ENCODE data around the gene RSRC1. TPM values are rescaled to one million over a fixed set of nuclear protein-coding genes. Genes with fewer than 3 reads are reported as not detected.
A peak's percentile ranks its signal among the peaks of the same experiment; 100 is the strongest.
"Not testable (repeated sequence)": the region's sequence is repeated elsewhere in the genome, so short reads cannot be mapped to it uniquely, and the experiment has no call there.

Gene RSRC1
- polyA plus RNA-seq (2013) = 22.7 TPM

GRCh38 chr3:158109804-158110657 is at the start of gene RSRC1:
Gene RSRC1 (plus strand): TSS chr3:158110089. CDS start chr3:158122105, 12,016 bp downstream.
- Histone ChIP-seq H3K4me3 (ENCODE audit: control insufficient read depth in 1 of 7, extremely low read depth in 1 of 7, insufficient read depth in 4 of 7, low read depth in 2 of 7, low read length in 6 of 7) (peak within 1 kb of the TSS; percentile 76 to 99 (median 95)), H3K36me3 (ENCODE audit: control insufficient read depth in 4 of 4, insufficient read depth in 4 of 4, low read length in 3 of 4) (no peaks in the 10 kb centered on the region), H3K4me1 (ENCODE audit: control extremely low read depth in 1 of 4, control insufficient read depth in 4 of 4, insufficient read depth in 4 of 4, low read length in 3 of 4) (peaks cover 6 to 48% (median 33%) of the 10 kb centered on the region in 4 experiments), H3K27me3 (replicated peaks in 2 of 5; ENCODE audit: control insufficient read depth in 4 of 5, insufficient read depth in 5 of 5, low read length in 4 of 5) (peaks cover 16 to 45% (median 28%) of the 10 kb centered on the region in 5 experiments), H3K27ac (ENCODE audit: insufficient read depth in 1 of 2, low read depth in 1 of 2, low read length in 2 of 2, poor library complexity in 1 of 2, severe bottlenecking in 2 of 2) (peak within 1 kb of the TSS; percentile 79 to 90), H3K9me3 (ENCODE audit: control extremely low read depth in 1 of 5, control insufficient read depth in 4 of 5, insufficient read depth in 2 of 5, low read depth in 1 of 5, low read length in 4 of 5) (peaks cover 0 to 4% (median 0%) of the 10 kb centered on the region in 5 experiments)
- peak; percentile 88 to 95 (median 92) for DNase-seq
- CTCF ChIA-PET = interaction anchor here (0.7 to 5.3 kb wide), 5 partner anchors 11 to 504 kb away, joined by 3 to 30 read pairs (median 3); no protein-coding TSS in a partner anchor
- POLR2A ChIA-PET = no interaction called here
- under 1% methylated on average over 54 of the region's 57 CpGs for WGBS (ENCODE audit: insufficient coverage)

- H3K4me1 ChIP-seq (ENCODE audit: control extremely low read depth in 1 of 4, control insufficient read depth in 4 of 4, insufficient read depth in 4 of 4, low read length in 3 of 4); H3K36me3 ChIP-seq (ENCODE audit: control insufficient read depth in 4 of 4, insufficient read depth in 4 of 4, low read length in 3 of 4); H3K27ac ChIP-seq (ENCODE audit: insufficient read depth in 1 of 2, low read depth in 1 of 2, low read length in 2 of 2, poor library complexity in 1 of 2, severe bottlenecking in 2 of 2); POLR2A ChIA-PET; H3K27me3 ChIP-seq (replicated peaks in 2 of 5; ENCODE audit: control insufficient read depth in 4 of 5, insufficient read depth in 5 of 5, low read length in 4 of 5); H3K9me3 ChIP-seq (ENCODE audit: control extremely low read depth in 1 of 5, control insufficient read depth in 4 of 5, insufficient read depth in 2 of 5, low read depth in 1 of 5, low read length in 4 of 5); H3K4me3 ChIP-seq (ENCODE audit: control insufficient read depth in 1 of 7, extremely low read depth in 1 of 7, insufficient read depth in 4 of 7, low read depth in 2 of 7, low read length in 6 of 7); DNase-seq; CTCF ChIA-PET: not testable (repeated sequence)
- WGBS (ENCODE audit: insufficient coverage) = 100% methylated on average over 2 of the region's 2 CpGs
Measured at GRCh38 chr3:158065574-158065973, 44.3 kb upstream of the RSRC1 start.

GRCh38 chr3:158072790-158073189 is 37.1 kb upstream of the RSRC1 start:
- no peak overlapping the region for H3K4me3 ChIP-seq (ENCODE audit: control insufficient read depth in 1 of 7, extremely low read depth in 1 of 7, insufficient read depth in 4 of 7, low read depth in 2 of 7, low read length in 6 of 7)
- H3K9me3 ChIP-seq (ENCODE audit: control extremely low read depth in 1 of 5, control insufficient read depth in 4 of 5, insufficient read depth in 2 of 5, low read depth in 1 of 5, low read length in 4 of 5) = no peaks in the 10 kb centered on the region
- H3K36me3 ChIP-seq (ENCODE audit: control insufficient read depth in 4 of 4, insufficient read depth in 4 of 4, low read length in 3 of 4) = no peaks in the 10 kb centered on the region
- peaks cover 0 to 2% (median under 1%) of the 10 kb centered on the region in 5 experiments for H3K27me3 ChIP-seq (replicated peaks in 2 of 5; ENCODE audit: control insufficient read depth in 4 of 5, insufficient read depth in 5 of 5, low read length in 4 of 5)
- H3K4me1 ChIP-seq (ENCODE audit: control extremely low read depth in 1 of 4, control insufficient read depth in 4 of 4, insufficient read depth in 4 of 4, low read length in 3 of 4) = no peaks in the 10 kb centered on the region
- ChIA-PET CTCF (no interaction called here), POLR2A (no interaction called here)
- no peak for DNase-seq
- no peak overlapping the region for H3K27ac ChIP-seq (ENCODE audit: insufficient read depth in 1 of 2, low read depth in 1 of 2, low read length in 2 of 2, poor library complexity in 1 of 2, severe bottlenecking in 2 of 2)

DNA sequence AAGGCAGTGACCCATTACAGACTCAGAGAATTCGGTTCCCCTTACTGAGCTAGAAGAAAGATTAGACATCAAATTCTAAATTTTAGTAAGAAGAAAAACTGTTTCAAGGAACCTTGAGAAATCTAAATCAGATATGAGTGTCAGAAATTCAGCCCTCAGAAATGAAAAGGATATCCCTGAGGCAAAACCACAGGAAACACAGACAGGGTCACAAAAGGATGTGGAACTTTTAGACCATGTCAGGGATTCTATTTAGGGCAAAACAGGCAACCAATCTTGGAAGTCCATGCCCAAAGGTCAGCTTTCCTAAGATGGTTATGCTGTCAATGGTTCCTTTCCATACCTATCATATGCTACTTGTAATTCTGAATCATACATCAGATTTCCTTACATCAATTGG is 35.3 kb upstream of the RSRC1 start:
- ChIA-PET CTCF (no interaction called here), POLR2A (no interaction called here)
- 0% methylated on average over 1 of the region's 1 CpG for WGBS (ENCODE audit: insufficient coverage)
- no peaks in the 10 kb centered on the region for H3K9me3 ChIP-seq (ENCODE audit: control extremely low read depth in 1 of 5, control insufficient read depth in 4 of 5, insufficient read depth in 2 of 5, low read depth in 1 of 5, low read length in 4 of 5)
- DNase-seq = no peak
- H3K4me1 ChIP-seq (ENCODE audit: control extremely low read depth in 1 of 4, control insufficient read depth in 4 of 4, insufficient read depth in 4 of 4, low read length in 3 of 4) = no peaks in the 10 kb centered on the region
- H3K36me3 ChIP-seq (ENCODE audit: control insufficient read depth in 4 of 4, insufficient read depth in 4 of 4, low read length in 3 of 4) = no peaks in the 10 kb centered on the region
- no peak overlapping the region for H3K27ac ChIP-seq (ENCODE audit: insufficient read depth in 1 of 2, low read depth in 1 of 2, low read length in 2 of 2, poor library complexity in 1 of 2, severe bottlenecking in 2 of 2)
- no peak overlapping the region for H3K4me3 ChIP-seq (ENCODE audit: control insufficient read depth in 1 of 7, extremely low read depth in 1 of 7, insufficient read depth in 4 of 7, low read depth in 2 of 7, low read length in 6 of 7)
- peaks cover 0 to 10% (median 3%) of the 10 kb centered on the region in 5 experiments for H3K27me3 ChIP-seq (replicated peaks in 2 of 5; ENCODE audit: control insufficient read depth in 4 of 5, insufficient read depth in 5 of 5, low read length in 4 of 5)

- no peak overlapping the region for H3K27ac ChIP-seq (ENCODE audit: insufficient read depth in 1 of 2, low read depth in 1 of 2, low read length in 2 of 2, poor library complexity in 1 of 2, severe bottlenecking in 2 of 2)
- peaks cover 0 to 35% (median 7%) of the 10 kb centered on the region in 5 experiments for H3K27me3 ChIP-seq (replicated peaks in 2 of 5; ENCODE audit: control insufficient read depth in 4 of 5, insufficient read depth in 5 of 5, low read length in 4 of 5)
- no peaks in the 10 kb centered on the region for H3K9me3 ChIP-seq (ENCODE audit: control extremely low read depth in 1 of 5, control insufficient read depth in 4 of 5, insufficient read depth in 2 of 5, low read depth in 1 of 5, low read length in 4 of 5)
- ChIA-PET POLR2A (no interaction called here), CTCF (no interaction called here)
- no CpG with 5 or more reads among the region's 1 CpG for WGBS (ENCODE audit: insufficient coverage)
- no peaks in the 10 kb centered on the region for H3K4me1 ChIP-seq (ENCODE audit: control extremely low read depth in 1 of 4, control insufficient read depth in 4 of 4, insufficient read depth in 4 of 4, low read length in 3 of 4)
- DNase-seq = no peak
- no peaks in the 10 kb centered on the region for H3K36me3 ChIP-seq (ENCODE audit: control insufficient read depth in 4 of 4, insufficient read depth in 4 of 4, low read length in 3 of 4)
- no peak overlapping the region for H3K4me3 ChIP-seq (ENCODE audit: control insufficient read depth in 1 of 7, extremely low read depth in 1 of 7, insufficient read depth in 4 of 7, low read depth in 2 of 7, low read length in 6 of 7)
Measured at GRCh38 chr3:158079599-158079998, 30.3 kb upstream of the RSRC1 start.

DNA sequence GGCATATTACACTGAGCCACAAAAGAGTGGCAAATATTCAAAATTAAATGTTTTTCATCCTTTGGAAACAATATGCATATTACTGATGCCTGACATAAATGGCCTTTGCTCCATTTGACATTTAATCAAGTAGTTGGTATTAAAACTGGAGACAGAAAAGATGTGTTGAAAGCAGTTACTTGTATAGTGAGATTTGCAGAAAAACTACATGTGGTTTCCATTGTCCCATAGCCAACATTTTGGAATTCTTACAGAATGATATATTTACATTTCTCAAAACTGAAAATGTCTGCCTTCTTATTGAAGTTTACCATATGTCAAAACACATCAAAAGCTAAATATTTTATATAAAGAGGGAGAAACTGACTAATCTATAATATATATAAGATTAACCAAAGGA is 25.2 kb upstream of the RSRC1 start:
- Histone ChIP-seq H3K27ac (ENCODE audit: insufficient read depth in 1 of 2, low read depth in 1 of 2, low read length in 2 of 2, poor library complexity in 1 of 2, severe bottlenecking in 2 of 2) (no peak overlapping the region), H3K4me1 (ENCODE audit: control extremely low read depth in 1 of 4, control insufficient read depth in 4 of 4, insufficient read depth in 4 of 4, low read length in 3 of 4) (no peaks in the 10 kb centered on the region), H3K4me3 (ENCODE audit: control insufficient read depth in 1 of 7, extremely low read depth in 1 of 7, insufficient read depth in 4 of 7, low read depth in 2 of 7, low read length in 6 of 7) (no peak overlapping the region), H3K27me3 (replicated peaks in 2 of 5; ENCODE audit: control insufficient read depth in 4 of 5, insufficient read depth in 5 of 5, low read length in 4 of 5) (peaks cover 0 to 67% (median 22%) of the 10 kb centered on the region in 5 experiments), H3K9me3 (ENCODE audit: control extremely low read depth in 1 of 5, control insufficient read depth in 4 of 5, insufficient read depth in 2 of 5, low read depth in 1 of 5, low read length in 4 of 5) (no peaks in the 10 kb centered on the region), H3K36me3 (ENCODE audit: control insufficient read depth in 4 of 4, insufficient read depth in 4 of 4, low read length in 3 of 4) (no peaks in the 10 kb centered on the region)
- no peak for DNase-seq
- ChIA-PET POLR2A (no interaction called here), CTCF (no interaction called here)

DNA sequence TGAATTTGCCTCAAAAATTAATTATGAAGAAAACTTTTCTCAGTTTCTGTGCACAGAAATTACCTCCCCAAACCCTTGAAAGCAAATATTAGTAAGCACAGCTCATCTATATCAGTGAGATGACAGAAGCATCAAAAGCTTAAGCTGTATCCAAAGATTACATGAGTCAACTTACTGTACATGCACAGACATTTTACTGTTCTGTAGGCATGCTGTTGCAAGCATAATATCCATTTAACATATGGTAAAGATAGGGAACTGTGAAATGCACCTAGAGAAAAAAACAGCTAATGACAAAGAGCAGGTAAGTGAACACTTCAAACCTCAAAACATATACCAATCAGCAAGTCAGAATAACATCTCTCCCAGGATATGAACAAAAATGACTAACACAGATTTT is 24.5 kb upstream of the RSRC1 start:
- ChIA-PET CTCF (no interaction called here), POLR2A (no interaction called here)
- H3K27ac ChIP-seq (ENCODE audit: insufficient read depth in 1 of 2, low read depth in 1 of 2, low read length in 2 of 2, poor library complexity in 1 of 2, severe bottlenecking in 2 of 2) = no peak overlapping the region

More for the DNA sequence above, 24.5 kb upstream of the RSRC1 start:
- Histone ChIP-seq H3K4me1 (ENCODE audit: control extremely low read depth in 1 of 4, control insufficient read depth in 4 of 4, insufficient read depth in 4 of 4, low read length in 3 of 4) (no peaks in the 10 kb centered on the region), H3K4me3 (ENCODE audit: control insufficient read depth in 1 of 7, extremely low read depth in 1 of 7, insufficient read depth in 4 of 7, low read depth in 2 of 7, low read length in 6 of 7) (no peak overlapping the region), H3K9me3 (ENCODE audit: control extremely low read depth in 1 of 5, control insufficient read depth in 4 of 5, insufficient read depth in 2 of 5, low read depth in 1 of 5, low read length in 4 of 5) (no peaks in the 10 kb centered on the region), H3K27me3 (replicated peaks in 2 of 5; ENCODE audit: control insufficient read depth in 4 of 5, insufficient read depth in 5 of 5, low read length in 4 of 5) (peaks cover 3 to 74% (median 26%) of the 10 kb centered on the region in 5 experiments), H3K36me3 (ENCODE audit: control insufficient read depth in 4 of 4, insufficient read depth in 4 of 4, low read length in 3 of 4) (no peaks in the 10 kb centered on the region)
- no peak for DNase-seq
